ENCODE data around the gene WASL. TPM values are rescaled to one million over a fixed set of nuclear protein-coding genes. Genes with fewer than 3 reads are reported as not detected.

WASL gene
- total RNA-seq, 4 donors from 2014 or later, result 30.0 to 45.7 (median 32.2) TPM

DNA sequence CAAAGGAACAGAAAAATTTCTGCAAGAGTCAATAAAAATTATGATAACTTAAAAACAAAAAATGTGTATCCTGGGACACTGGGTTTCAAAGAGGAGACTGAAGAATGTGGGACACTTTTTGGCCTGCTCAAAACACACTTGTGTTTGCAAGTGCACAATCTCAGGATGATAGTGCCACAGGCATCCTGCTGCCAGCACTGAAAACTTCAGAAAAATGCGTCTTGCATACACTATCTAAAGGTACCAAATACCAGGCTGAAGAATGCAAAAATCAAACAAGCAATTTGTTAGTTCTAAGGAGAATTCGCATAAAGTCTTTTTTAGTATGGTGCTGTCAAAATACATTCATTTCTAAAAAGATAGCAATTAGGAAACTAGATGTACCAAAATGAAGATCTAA is 38.1 kb downstream of the WASL start:
- TF ChIP-seq CTCF (IDR thresholded peaks at IDR 0.05; ENCODE audit: low read depth), result no peak

- TF ChIP-seq CTCF (IDR thresholded peaks at IDR 0.05; ENCODE audit: low read depth), result no peak
Observed at GRCh38 chr7:123709525-123709924, 39.3 kb downstream of the WASL start.

- TF ChIP-seq CTCF (IDR thresholded peaks at IDR 0.05; ENCODE audit: low read depth), result no peak
Observed at GRCh38 chr7:123705211-123705901, 43.4 kb downstream of the WASL start.

DNA sequence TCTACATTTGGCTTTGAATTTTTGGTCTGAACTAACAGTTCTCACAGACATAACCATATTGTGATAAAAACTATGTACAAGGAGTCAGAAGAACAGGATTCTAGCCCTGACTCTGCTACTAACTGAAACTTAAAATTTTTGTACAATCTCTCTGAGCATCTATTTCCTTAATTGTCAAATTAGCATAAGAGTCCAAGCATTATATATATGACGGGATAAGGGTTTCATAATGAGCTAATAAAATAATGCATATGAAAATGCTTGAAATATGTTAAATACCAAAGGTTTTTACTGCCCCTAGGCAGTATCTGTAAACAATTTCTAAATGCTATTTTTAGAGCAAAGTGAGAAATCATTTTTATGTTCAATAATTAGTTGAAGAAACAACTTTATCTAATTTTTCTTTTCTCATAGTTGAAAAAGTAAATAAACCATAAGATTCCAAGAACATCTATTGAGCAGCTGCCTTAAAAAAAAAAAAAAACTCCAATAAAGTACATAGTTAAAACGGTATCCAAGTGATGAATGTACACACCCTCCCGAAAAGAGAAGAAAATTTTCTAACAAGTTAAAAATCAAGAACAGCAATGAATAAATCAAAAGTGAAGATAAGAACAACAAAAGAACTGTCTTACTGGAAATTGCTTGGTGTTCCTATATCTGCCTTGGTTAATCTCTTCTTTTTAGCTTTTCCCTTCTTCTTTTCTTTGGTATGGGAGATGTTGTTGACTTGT is 52.7 kb downstream of the WASL start:
- TF ChIP-seq CTCF (IDR thresholded peaks at IDR 0.05; ENCODE audit: low read depth), result no peak

DNA sequence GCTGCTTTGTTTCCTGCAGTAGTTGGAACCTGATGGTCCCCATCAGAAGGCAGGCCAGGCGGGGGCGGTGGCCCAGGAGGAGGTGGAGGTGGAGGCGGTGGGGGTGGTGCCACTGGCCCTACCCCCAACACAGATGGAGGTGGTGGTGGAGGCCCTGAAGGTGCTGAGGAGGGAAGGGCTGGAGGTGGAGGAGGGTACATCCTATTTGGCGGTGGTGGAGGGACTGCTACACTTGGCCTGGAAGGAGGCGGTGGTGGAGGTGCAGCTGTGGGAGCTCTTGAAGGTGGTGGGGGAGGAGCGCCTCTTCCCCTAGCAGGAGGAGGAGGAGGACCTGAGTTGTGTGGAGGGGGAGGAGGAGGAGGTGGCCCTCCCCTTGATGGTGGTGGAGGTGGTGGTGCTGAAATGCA is 56.3 kb downstream of the WASL start:
- TF ChIP-seq CTCF (IDR thresholded peaks at IDR 0.05; ENCODE audit: low read depth), result no peak

GRCh38 chr7:123690550-123690949 is 58.3 kb downstream of the WASL start:
- no peak for TF ChIP-seq CTCF (IDR thresholded peaks at IDR 0.05; ENCODE audit: low read depth)

DNA sequence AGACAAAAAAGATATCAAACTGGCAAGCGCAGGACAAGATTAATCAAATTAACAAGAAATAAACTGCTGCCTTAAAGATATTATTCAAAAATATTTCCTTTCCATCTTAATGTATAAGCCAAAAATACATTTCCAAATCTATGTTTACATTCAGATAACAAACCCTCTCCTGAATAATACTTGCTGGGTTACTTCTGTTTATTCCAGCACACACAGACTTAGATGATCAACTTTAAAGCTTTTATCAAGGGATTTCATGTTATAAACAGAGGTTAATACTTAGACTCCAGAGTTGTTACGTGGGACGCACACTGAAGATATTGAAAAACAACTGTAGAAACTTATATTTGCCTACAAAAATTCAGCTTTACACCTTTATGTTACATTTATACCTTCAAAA is 59.6 kb downstream of the WASL start:
- TF ChIP-seq CTCF (IDR thresholded peaks at IDR 0.05; ENCODE audit: low read depth), result no peak

Data from subcutaneous adipose tissue (tissue), 4 donors.